DMS 273 treated with DMSO at 0.1 percent for 48 hours (cell line): ENCODE results near the gene POLDIP3.
"Not testable (repeated sequence)": the region's sequence is repeated elsewhere in the genome, so short reads cannot be mapped to it uniquely, and the experiment has no call there.

Source experiments
- DNase-seq: peaks from one replicate; lab custom pipeline; 2025; lab: John Stamatoyannopoulos, UW

Gene POLDIP3

GRCh38 chr22:42617155-42617983 lies 2.7 kb upstream of the POLDIP3 start:
- DNase-seq = no peak

- not testable (repeated sequence) for DNase-seq
Measured at GRCh38 chr22:42615860-42616175, 1.1 kb upstream of the POLDIP3 start.

GRCh38 chr22:42615092-42615859 lies 593 bp upstream of the POLDIP3 start:
- peak; percentile 99 for DNase-seq

GRCh38 chr22:42613872-42614301 lies 796 bp downstream of the POLDIP3 start:
- no peak for DNase-seq

GRCh38 chr22:42612336-42612735 lies 2.3 kb downstream of the POLDIP3 start:
- DNase-seq = no peak

- DNase-seq = no peak
Measured at GRCh38 chr22:42611051-42611450, 3.6 kb downstream of the POLDIP3 start.

GRCh38 chr22:42610186-42610585 lies 4.5 kb downstream of the POLDIP3 start:
- no peak for DNase-seq

- DNase-seq = no peak
Measured at GRCh38 chr22:42608823-42609361, 5.8 kb downstream of the POLDIP3 start.

GRCh38 chr22:42608136-42608822 lies 6.4 kb downstream of the POLDIP3 start:
- no peak for DNase-seq

GRCh38 chr22:42607641-42608040 lies 7.0 kb downstream of the POLDIP3 start:
- not testable (repeated sequence) for DNase-seq

- DNase-seq = no peak
Measured at GRCh38 chr22:42604403-42604802, 10.3 kb downstream of the POLDIP3 start.

- no peak for DNase-seq
Measured at GRCh38 chr22:42603427-42603826, 11.3 kb downstream of the POLDIP3 start.

GRCh38 chr22:42602470-42602869 lies 12.2 kb downstream of the POLDIP3 start:
- DNase-seq = no peak

- DNase-seq = no peak
Measured at GRCh38 chr22:42601879-42602465, 12.7 kb downstream of the POLDIP3 start.

GRCh38 chr22:42596863-42597530 lies 17.7 kb downstream of the POLDIP3 start:
- no peak for DNase-seq

- no peak for DNase-seq
Measured at GRCh38 chr22:42596336-42596735, 18.3 kb downstream of the POLDIP3 start.

GRCh38 chr22:42595434-42595833 lies 19.2 kb downstream of the POLDIP3 start:
- DNase-seq = no peak

- no peak for DNase-seq
Measured at GRCh38 chr22:42591987-42592386, 22.7 kb downstream of the POLDIP3 start.

- DNase-seq = no peak
Measured at GRCh38 chr22:42587588-42588175, 27.0 kb downstream of the POLDIP3 start.

- DNase-seq = no peak
Measured at GRCh38 chr22:42586381-42586780, 28.3 kb downstream of the POLDIP3 start.

- no peak for DNase-seq
Measured at GRCh38 chr22:42585096-42585495, 29.6 kb downstream of the POLDIP3 start.
